ENCODE data around the gene TRAK1.

The TRAK1 gene

DNA sequence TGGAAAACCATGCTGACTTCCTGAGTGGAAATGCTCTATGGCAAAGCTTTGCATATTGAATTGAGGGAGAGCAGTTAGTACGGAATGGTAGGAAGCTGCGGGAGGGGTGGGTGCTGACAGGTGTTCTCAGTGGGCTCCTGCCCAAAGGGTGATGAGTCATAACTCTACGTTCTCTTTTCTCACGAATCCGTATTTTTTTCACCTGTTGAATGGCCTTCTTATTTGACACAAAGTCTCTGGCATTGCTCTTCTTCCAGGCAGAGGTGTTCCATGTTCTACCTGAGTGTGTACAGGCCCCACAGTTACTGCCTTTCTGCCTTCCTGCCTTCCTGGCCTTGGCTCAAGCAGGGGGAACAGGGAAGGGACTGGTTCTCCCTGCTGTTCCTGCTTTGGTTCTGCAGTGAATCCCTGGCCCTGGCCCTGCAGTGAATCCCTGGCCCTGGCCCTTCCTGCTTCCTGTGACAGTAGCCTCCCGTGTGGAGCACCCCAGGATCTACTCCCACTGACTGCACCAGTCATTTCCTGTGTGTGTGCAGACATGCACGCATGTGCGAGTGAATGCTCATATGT, 31.9 kb downstream of the TRAK1 start:
- TF ChIP-seq CTCF (IDR thresholded peaks at IDR 0.05; ENCODE audit: low read depth, low read length) = no peak
- no peaks in the 10 kb centered on the region for H3K27me3 ChIP-seq
- no peaks in the 10 kb centered on the region for H3K36me3 ChIP-seq
- no peak overlapping the region for H3K4me3 ChIP-seq (ENCODE audit: low read depth, low read length)
- DNase-seq = no peak
- H3K9me3 ChIP-seq = no peaks in the 10 kb centered on the region
- no peaks in the 10 kb centered on the region for H3K4me1 ChIP-seq

GRCh38 chr3:42123824-42124658, 32.9 kb downstream of the TRAK1 start:
- Histone ChIP-seq H3K4me3 (ENCODE audit: low read depth, low read length) (no peak overlapping the region), H3K36me3 (no peaks in the 10 kb centered on the region)
- TF ChIP-seq CTCF (IDR thresholded peaks at IDR 0.05; ENCODE audit: low read depth, low read length) = no peak

DNA sequence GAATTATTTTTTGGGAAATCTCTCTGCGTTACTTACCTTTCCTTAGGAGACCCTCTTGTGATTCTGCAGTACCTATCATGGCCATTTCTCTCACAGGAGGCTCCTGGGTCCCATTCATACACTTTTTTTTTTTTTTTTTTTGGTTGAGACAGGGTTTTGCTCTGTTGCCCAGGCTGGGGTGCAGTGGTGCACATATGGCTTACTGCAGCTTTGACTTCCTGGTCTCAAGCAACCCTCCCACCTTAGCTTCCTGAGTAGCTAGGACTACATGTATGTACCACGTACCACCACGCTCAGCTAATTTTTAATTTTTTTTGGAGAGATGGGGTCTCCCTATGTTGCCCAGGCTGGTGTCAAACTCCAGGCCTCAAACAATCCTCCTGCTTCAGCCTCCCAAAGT, 36.1 kb downstream of the TRAK1 start:
- Histone ChIP-seq H3K4me1 (no peaks in the 10 kb centered on the region), H3K27me3 (no peaks in the 10 kb centered on the region), H3K36me3 (no peaks in the 10 kb centered on the region), H3K9me3 (no peaks in the 10 kb centered on the region), H3K4me3 (ENCODE audit: low read depth, low read length) (no peak overlapping the region)
- DNase-seq = no peak
- TF ChIP-seq CTCF (IDR thresholded peaks at IDR 0.05; ENCODE audit: low read depth, low read length) = no peak

More at GRCh38 chr3:42123824-42124658, 32.9 kb downstream of the TRAK1 start:
- no peak for DNase-seq
- H3K4me1 ChIP-seq = no peaks in the 10 kb centered on the region
- H3K27me3 ChIP-seq = no peaks in the 10 kb centered on the region
- no peaks in the 10 kb centered on the region for H3K9me3 ChIP-seq

- Histone ChIP-seq H3K36me3 (no peaks in the 10 kb centered on the region), H3K4me1 (no peaks in the 10 kb centered on the region), H3K9me3 (no peaks in the 10 kb centered on the region), H3K27me3 (no peaks in the 10 kb centered on the region), H3K4me3 (ENCODE audit: low read depth, low read length) (no peak overlapping the region)
- DNase-seq = no peak
- no peak for TF ChIP-seq CTCF (IDR thresholded peaks at IDR 0.05; ENCODE audit: low read depth, low read length)
Observed at GRCh38 chr3:42128526-42128925, 37.4 kb downstream of the TRAK1 start.

- Histone ChIP-seq H3K9me3 (no peaks in the 10 kb centered on the region), H3K4me1 (no peaks in the 10 kb centered on the region), H3K27me3 (no peaks in the 10 kb centered on the region), H3K4me3 (ENCODE audit: low read depth, low read length) (no peak overlapping the region), H3K36me3 (no peaks in the 10 kb centered on the region)
- TF ChIP-seq CTCF (IDR thresholded peaks at IDR 0.05; ENCODE audit: low read depth, low read length) = no peak
- no peak for DNase-seq
Observed at GRCh38 chr3:42129014-42129953, 38.1 kb downstream of the TRAK1 start.
